Measurements from ENCODE around the gene AGBL4.
"Not testable (repeated sequence)": the region's sequence is repeated elsewhere in the genome, so short reads cannot be mapped to it uniquely, and the experiment has no call there.

The AGBL4 gene

DNA sequence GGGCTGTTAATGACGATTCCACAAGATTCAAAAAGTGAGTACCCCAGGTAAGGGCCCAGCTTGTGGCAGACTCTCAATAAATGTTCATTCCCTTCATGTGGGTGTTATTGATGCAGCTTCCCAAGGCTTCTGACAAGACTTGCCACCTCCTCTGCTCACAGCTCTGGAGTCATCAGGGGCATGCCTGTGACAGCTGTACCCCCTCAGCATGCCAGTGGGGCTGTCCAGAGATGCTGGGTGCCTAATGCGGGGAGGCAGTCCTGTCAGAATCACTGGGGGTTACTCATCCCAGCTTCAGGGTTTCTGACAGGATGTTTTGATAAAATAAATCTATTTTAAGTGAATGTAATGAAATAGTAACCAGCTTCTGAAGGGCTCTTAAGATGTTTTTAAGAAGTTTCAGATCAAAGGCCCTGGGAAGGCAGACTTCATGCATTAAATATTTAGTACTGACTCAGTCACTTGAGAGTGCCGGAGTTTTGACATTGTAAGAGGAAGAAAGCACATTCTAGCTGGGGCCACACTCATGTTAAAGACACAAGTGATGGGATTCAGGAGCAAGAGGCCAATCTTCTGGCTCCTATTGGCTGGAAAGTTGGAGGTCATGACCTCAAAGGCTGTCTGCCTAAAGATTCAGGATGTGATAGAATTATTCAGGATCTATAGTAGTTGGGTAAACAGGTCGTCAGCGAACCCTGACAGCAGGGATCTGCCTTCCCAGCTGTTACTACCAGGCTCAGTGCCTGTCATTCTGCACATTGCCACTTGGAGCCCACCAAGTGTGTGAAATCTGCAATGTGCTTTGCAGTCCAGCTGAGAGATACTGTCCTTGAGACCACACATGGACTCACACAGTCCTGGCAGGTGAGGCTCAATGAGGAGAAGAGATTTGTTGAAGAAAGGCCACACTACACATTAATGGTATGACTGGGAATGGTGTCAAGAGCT is 1007.5 kb downstream of the AGBL4 start:
- no peak for DNase-seq

DNA sequence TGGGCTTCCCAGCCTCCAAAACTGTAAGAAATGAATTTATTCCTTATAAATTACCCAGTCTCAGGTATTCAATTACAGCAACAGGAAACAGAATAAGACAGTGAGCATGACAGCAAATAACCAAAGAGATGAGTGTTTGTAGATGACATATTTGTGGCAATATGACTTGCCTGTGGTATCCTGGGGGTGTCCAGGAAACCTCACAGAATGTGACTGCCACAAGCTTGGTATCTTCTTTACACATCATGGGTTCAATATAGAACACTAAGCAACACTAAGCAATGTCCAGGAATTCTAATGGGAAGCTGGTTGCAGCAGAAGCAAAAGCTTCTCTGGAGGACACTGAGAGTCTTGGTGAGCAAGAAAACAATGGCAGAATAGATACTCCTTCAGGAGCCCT is 1010.7 kb downstream of the AGBL4 start:
- DNase-seq, result no peak

DNA sequence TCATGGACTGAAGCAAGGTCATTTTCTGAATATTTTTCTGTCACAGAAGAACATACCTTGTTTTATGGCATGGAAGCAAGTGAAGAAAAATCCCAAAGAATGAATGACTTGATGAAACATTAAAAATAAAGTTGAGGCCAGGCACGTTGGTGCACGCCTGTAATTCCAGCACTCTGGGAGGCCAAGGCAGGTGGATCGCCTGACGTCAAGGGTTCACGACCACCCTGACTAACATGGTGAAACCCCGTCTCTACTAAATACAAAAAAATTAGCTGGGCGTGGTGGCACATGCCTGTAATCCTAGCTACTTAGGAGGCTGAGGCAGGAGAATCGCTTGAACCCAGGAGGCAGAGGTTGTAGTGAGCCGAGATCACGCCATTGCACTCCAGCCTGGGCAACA is 1020.8 kb downstream of the AGBL4 start:
- not testable (repeated sequence) for DNase-seq

DNA sequence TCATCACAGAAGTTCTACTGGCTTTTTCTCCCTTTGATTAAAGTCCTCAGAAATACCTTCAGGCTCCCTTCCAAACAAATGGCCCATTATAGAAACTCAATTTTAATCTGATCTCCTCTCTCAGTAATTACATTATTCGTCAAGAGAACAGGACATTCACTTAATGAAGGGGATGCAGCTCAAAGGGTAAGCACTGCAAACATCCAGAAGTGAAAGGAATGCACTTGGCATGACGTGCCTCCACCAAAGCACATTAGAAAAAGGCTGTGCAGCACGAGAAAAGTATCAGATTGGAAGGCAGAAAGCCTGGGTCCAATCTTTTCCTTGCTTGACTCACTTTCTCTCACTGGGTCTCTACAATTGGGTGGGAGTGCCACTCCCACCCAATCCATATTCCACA is 1024.4 kb downstream of the AGBL4 start:
- DNase-seq, result no peak

DNA sequence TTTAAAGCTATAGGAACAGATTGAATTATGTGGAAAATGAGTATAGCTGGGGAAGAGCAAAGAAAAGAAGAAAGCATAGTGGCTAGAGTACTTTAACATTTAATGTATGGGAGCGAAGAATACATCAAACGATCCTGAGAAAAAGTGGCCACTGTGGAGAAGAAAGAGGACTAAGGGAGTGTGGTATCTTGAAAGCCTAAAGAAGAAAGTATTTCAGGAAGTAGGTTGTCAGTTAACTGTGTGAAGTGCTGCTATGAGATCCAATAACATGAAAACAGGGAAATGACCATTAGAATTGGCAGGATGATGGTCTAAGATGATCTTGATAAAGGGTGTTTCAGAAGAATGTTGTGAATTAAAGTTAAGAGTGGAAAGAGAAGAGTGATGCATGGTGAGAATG is 1027.4 kb downstream of the AGBL4 start:
- no peak for DNase-seq

DNA sequence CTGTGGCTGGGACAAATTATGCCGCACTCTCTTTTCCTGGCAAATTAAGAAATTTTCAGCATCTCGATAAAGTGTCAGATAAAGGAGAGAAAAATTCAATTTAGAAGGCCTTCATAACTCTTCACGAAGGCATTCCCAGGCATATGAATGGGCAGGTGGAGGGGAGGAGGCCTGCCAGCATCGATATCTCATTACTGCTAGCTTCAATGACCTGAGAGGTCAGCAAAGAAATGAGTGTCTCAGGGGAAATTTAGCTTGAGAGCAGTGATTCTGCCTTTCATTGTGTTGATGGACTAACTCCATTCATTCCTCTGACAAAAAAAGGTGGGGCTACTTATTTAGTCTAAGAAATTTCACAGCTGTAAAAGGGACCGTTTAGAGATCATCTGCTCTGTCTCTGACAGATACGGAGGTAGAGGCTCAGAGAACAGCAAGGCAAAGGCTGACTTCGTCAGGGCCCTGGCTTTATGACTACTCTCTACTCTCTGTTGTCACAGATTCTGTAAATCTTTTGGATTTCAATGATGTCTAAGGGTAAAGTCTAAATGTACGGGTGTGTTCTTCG is 1035.0 kb downstream of the AGBL4 start:
- no peak for DNase-seq

DNA sequence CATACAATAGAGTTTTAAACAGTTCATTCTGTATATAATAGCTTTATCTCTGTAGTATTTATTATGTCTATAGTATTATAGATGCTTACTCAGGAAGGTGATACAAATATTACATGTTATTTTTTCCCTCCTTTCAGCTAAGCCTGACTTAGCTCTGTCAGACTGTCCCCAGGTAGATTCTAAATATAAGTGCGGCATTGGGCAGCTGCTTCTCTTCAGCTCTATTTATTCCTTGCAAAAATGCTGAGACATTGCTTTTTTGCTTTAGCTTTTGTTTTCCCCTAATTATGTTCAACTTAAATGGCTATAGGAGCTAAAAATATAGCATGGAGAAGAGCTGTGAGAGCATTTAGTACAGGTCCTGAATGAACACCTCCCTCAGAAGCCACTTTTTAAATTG is 1043.8 kb downstream of the AGBL4 start:
- no peak for DNase-seq

DNA sequence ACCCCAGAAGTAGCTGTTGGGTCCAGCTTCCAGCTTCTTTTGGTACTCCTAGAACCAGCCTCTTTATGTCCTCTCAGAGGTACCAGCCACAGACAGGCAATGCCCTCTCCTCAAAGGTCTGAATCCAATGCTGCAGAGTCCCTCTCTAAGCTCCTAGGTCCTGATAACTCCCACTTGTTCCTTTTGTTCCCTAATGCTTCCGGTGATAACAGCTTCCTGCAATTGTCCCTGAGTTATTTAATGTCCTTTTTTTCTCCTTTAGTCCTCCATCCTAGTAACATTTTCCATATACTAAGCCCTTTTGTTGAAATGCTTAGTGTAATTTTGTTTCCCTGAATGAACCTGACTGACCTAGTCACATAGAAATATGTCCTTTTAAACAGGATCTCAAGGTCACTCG is 1045.3 kb downstream of the AGBL4 start:
- no peak for DNase-seq

DNA sequence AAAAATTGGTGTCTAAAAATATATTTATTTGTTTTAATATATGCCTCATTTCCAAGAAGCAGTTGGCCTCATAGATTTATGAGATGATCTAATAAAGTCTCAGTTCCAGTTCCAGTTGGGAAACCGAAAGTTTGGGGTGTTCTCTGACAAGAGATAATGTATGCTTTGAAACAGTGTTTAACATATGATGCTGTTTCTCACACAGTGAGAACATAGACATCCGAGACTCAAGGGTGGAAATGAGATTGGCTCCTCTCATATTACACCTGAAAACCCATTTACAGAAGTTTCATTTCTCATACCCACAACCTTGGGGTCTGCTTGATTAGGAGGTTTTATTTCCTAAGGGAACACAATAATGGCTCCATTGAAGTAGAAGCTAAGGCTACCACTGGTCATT is 1046.5 kb downstream of the AGBL4 start:
- DNase-seq, result no peak

DNA sequence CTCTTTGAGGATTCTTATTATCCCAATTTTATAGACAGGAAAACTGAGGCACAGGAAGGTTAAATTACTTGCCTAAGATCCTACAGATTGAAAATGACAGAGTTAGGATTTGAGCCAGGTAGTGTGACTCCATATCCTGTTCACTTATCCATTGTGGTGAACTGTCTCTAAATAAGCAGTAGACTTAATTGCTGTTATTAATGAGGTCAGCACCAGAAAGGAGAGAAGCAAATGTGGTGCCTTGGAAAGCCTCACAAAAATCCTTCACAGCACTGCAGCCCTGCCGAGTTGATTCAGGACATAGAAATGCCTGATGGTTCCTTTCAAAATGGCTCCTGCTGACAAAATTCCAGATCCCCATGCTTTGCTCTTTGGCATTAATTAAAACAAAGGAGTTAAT is 1053.8 kb downstream of the AGBL4 start:
- no peak for DNase-seq

DNA sequence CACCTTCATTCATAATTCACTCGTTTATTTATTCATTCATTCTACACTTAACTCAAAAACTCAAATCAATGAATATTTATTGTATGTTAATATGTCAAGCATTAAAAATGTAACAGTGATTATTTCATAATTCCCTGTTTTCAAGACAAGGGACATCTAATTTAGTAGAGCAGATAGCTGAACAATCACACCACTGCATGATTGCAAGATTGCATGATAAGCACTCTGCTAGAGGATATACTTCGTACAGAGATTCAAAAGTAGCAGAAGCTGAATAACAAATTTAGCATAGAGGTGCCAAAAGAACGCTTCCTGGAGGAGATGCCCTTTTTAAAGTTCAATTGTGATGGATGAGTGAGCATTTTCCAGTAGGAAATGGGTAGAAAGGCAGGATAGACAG is 1056.4 kb downstream of the AGBL4 start:
- DNase-seq, result no peak

DNA sequence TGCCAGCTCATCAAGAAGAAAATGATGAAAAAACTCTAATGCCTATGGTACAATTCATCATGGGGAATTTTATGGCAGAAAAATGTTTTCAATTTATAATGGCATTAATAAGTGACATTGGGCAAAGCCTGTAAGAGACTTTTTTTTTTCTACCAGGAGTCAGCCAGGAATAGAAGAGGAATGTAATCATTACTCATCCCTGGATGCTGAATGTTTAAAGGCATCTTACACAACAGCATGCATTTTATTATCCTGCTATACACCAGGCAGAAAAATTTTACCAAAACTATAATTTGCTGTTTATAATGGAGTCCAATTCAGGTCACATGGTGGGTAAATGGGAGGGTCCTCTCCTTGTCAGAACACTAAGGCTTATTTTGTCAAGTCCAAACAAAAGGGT is 1057.2 kb downstream of the AGBL4 start:
- DNase-seq, result no peak

DNA sequence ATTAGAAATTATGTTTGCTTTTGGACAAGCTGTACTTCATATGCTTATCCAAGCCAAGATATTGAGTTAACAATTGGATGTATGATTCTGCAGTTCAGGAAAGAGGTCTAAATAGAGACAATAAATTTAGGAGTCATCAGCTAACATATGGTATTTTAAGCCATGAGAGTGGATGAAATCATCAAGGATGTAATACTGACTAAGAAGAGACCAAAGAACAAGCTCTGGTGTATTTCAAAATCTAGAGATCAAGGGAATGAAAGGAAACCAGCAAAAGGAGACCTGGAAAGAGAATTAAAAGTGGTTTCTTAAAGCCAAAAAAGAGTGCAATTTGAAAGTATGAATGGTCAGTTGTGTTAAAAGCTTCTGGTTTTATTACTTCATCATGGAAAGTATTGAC is 1063.4 kb downstream of the AGBL4 start:
- DNase-seq, result no peak

DNA sequence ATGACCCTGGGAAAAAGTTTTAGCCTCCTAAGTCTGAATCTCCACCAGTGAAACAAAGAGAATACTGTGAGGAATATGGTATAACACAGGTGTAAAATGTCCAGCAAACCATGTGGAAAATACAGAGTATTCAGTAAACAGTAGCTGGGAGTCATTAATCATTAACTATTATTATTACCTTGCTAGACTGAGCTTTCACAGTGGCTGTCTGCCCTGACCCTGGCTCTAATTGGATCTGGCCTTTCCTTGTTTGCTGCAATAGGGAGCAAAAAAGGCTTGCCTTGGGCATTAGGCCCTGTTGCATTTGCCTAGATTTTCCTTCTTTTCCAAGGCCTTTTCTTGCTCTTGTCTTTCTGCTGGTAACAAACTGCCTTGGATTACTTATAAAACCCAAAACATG is 1068.0 kb downstream of the AGBL4 start:
- DNase-seq, result no peak

DNA sequence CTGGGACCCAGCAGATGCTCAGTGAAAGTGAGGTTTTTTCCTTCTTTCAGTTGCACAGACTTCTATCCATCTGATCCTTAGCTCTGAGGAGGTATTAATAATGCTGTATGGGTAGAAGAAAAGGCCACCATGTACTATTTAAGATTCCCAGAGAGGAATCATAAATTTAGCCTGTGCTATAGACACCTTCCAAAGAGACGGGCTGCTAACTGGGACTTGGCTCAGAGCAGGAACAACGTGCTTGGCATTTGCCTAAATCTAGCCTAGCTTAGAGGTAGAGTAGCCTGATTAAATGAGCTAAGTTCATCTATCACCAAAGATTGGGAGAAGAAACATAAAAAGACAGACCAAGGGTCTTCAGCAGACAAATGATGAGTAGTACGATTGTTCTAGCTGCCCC is 1070.1 kb downstream of the AGBL4 start:
- no peak for DNase-seq

DNA sequence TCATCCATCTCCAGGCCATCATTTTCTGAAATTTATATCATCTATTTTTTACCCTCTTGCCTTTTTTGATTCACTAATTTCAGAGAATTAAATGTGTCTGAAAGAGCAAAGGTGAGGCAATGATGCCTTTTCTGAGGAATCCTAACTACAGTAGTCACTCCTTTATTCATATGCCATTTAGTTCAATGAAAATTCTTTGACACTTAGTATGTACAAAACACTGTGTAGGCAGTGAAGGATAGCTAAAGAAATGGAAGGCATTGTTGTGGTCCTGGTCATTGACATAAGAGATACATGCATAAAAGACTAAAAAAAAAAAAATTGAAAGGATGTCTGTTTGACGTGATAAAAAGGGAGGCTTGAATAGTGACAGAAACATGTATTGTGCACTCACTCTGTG is 1075.2 kb downstream of the AGBL4 start:
- DNase-seq, result no peak

DNA sequence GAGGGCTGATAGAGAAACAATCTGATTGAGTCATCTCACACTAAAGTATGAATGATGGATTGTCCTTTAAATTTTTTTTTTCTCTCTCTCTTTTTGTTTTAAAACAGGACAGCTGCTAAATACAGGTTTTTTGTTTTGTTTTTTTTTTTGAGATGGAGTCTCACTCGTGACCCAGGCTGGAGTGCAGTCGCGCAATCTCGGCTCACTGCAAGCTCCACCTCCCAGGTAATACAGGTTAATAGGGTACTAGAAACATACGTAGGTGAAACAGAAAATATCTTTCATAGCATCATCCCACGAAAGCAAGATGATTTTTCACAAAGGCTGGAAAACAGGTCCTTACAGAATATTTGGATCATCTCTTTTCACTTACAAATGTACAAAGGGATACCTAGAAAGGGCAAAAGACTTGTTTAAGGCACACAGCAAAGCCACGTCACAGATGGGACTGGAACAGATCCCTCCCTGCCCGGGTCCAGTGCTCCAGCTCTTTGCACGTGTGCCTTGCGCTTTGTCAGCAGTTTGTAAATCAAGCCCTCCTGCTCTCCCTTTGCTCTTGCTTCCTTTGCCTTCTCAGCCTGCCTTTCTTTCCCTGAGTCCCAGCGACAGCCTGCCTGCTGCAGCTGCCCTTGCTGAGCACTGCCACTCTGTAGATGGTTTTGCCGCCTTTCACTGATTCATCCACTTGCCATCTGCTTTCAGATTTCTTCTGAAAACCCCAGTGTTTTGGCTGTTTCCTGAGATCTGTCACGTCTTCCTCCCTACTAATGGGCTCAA is 1075.8 kb downstream of the AGBL4 start:
- no peak for DNase-seq

DNA sequence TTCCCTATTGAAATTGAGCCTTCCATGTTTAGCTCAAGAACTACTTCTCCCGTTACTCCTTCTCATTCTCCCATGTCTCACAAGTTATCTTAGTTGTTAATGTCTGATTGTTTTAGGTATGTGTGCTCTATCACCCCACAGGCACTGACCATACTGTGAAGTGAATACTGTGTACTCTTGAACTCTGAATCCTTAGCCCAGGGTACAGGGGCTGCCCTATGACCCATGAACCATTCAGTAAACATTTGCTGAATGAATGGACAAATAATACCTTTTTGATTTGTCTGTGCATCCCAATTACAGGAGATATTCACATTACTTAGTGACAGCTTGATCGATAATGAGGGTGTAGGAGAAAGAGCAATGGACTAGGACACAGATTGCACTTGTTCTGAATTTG is 1077.7 kb downstream of the AGBL4 start:
- DNase-seq, result no peak

DNA sequence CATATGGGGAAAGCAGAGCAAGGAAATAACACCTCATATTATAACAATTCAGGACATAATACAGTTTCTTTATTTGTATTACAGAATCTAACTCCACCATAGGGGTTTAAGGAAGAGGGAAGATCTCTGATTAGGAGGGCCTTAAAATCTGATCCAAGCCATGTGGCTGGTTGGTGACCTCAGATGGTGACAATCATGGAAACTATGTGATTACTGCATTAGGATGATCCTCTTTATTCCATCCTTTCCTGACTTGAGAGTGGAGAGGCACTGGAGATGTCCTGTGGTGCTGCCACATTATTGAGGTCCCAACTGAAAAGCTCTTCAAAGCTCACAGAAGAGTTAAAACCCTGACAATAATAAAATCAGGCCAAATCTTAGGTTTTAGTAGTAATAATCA is 1078.9 kb downstream of the AGBL4 start:
- DNase-seq, result no peak

DNA sequence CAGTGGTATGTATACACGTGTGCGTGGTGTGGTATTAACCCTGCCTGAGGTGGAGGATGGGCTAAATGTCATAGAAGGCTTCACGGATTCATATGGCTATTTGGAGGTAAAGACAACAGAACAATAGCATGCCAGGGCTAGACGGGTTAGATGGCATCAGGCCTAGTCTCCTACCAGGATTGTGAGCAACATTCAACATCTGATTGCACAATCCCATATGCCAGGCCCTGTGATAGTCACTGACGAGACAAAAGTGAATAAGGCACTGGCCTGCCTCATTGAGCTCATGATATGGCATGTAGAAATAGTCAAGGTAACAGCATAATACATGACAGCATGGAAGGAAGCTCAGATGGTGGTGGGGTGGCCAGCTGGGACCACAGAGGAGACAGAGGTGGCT is 1079.9 kb downstream of the AGBL4 start:
- no peak for DNase-seq

DNA sequence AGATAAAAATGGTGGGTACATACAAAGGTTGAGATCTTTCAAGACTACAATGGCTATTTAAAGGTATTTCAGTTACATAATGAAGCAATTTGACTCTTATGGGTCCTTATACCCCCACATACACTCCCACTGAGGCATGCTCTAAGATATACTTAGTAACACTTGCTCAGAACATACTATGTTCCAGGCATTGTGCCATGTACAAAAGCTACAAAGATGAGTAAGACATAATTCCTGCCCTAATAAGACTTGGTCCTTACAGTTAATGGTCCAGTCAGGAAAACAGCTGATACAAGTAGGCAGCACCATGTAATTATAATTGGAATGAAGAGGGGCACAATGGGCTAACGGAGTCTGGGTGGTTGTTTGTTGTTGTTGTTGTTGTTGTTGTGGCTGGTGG is 1080.4 kb downstream of the AGBL4 start:
- DNase-seq, result no peak

DNA sequence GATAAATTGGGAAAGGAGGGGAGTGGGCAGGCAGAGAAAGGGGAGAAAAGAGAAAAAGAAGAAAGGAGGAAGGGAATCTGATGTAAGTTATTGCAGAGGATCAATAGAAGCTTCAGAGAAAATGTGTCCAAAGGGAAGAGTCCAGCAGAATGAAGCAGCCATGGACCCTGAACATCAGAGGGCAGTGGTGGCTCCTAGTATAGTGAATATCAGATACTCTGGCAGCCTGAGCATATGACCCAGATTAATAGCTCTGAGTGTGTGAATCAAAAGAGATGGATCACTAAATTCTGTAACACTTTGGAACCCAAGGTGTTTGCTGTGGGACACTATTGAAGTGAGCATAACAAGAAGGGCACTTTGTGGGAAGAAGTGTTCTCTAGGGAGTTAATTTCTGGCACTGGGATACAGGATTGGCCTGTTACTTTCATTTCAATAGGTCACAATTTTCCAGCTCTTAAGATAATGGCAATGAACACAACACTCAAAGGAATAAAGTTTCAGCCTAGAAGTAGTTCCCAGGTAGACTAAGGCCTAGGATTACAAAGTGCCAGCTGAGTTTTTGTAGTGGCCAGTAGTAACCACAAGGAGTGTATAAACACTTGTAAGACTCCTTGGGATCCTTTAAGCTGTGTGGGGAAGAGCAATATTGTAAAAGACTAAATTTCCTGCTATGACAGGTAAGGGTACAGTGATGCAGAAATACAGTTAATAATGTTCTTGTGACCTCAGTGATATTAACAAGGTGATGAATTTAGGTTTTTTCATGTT is 1082.6 kb downstream of the AGBL4 start:
- no peak for DNase-seq

DNA sequence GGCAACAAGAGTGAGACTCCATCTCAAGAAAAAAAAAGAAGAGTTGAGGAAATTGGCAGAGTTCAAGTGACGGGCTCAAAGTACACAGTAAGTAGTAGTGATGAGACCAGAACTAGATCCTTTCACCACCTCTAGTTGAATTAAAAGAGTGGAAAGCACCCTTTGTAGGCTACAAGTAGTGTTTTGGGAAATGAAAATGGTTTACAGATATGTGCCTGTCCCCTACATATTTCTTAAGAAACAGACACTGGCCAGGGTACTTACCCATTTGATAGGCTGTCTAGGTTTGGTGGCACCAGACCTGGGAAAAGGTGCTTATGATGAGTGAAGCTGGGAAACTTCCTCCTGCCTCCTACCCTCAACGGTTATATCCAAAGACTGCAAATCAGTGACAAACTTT is 1083.4 kb downstream of the AGBL4 start:
- DNase-seq, result no peak
